ENCODE results near the gene UBE2Z.

The UBE2Z gene

GRCh38 chr17:48912476-48912875, 4.3 kb downstream of the UBE2Z start:
- no peaks in the 10 kb centered on the region for H3K27me3 ChIP-seq (replicated peaks in 2 of 5; ENCODE audit: control insufficient read depth in 4 of 5, insufficient read depth in 5 of 5, low read length in 4 of 5)
- H3K36me3 ChIP-seq (ENCODE audit: control insufficient read depth in 4 of 4, insufficient read depth in 4 of 4, low read length in 3 of 4) = peaks cover 3 to 63% (median 50%) of the 10 kb centered on the region in 4 experiments
- no peak for DNase-seq
- no peak overlapping the region for H3K27ac ChIP-seq (ENCODE audit: insufficient read depth in 1 of 2, low read depth in 1 of 2, low read length in 2 of 2, poor library complexity in 1 of 2, severe bottlenecking in 2 of 2)
- no peak overlapping the region for H3K4me3 ChIP-seq (ENCODE audit: control insufficient read depth in 1 of 7, extremely low read depth in 1 of 7, insufficient read depth in 4 of 7, low read depth in 2 of 7, low read length in 6 of 7)
- ChIA-PET POLR2A (no interaction called here), CTCF (no interaction called here)
- peaks cover 2 to 32% (median 27%) of the 10 kb centered on the region in 4 experiments for H3K4me1 ChIP-seq (ENCODE audit: control extremely low read depth in 1 of 4, control insufficient read depth in 4 of 4, insufficient read depth in 4 of 4, low read length in 3 of 4)
- no peaks in the 10 kb centered on the region for H3K9me3 ChIP-seq (ENCODE audit: control extremely low read depth in 1 of 5, control insufficient read depth in 4 of 5, insufficient read depth in 2 of 5, low read depth in 1 of 5, low read length in 4 of 5)
- 100% methylated on average over 2 of the region's 2 CpGs for WGBS (ENCODE audit: insufficient coverage)

DNA sequence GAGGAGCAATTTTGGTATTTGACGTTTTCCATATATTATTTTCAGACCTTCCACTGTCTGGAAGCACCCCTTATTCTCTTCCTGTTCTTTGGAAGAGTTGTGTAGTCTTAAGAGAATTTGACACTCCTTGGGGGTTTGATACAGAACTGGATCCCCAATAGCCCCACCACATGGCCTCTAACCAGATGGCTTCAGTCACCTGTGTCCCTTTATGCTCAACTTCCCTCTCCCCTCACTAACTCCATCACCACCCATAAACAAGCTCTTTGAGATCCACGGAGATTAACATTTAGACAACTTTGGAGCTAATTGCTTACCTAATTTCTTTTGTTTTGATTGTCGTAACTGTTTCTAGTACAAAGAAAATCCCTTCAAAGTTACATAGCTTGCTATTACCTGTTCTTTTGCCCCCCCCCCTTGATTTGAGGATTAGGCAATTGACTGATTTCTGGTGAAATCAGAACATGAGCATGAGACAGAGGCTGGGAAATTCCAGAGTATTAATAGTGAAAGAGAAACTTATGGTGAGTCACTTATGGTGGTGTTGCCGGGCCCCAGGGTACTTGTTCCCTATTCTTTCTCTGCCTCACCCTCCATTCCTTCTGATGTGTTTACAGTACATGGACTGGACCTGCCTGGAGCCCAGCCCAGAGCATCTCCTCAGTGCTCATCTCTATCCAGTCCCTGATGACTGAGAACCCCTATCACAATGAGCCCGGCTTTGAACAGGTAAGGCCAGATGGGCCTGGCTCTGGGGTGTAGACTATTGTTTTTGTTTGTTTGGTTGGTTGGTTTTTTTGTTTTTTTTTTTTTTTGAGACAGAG, 7.5 kb downstream of the UBE2Z start:
- ChIA-PET CTCF (interaction anchor here (0.7 to 1.4 kb wide), 2 partner anchors 8 to 13 kb away, joined by 3 to 6 read pairs; no protein-coding TSS in a partner anchor), POLR2A (interaction anchor here (0.8 to 0.9 kb wide), 2 partner anchors 14 to 17 kb away, joined by 3 read pairs; no protein-coding TSS in a partner anchor)
- peak; percentile 19 to 65 (median 60) for DNase-seq
- Histone ChIP-seq H3K4me1 (ENCODE audit: control extremely low read depth in 1 of 4, control insufficient read depth in 4 of 4, insufficient read depth in 4 of 4, low read length in 3 of 4) (peaks cover 0 to 10% (median 6%) of the 10 kb centered on the region in 4 experiments), H3K9me3 (ENCODE audit: control extremely low read depth in 1 of 5, control insufficient read depth in 4 of 5, insufficient read depth in 2 of 5, low read depth in 1 of 5, low read length in 4 of 5) (no peaks in the 10 kb centered on the region), H3K27me3 (replicated peaks in 2 of 5; ENCODE audit: control insufficient read depth in 4 of 5, insufficient read depth in 5 of 5, low read length in 4 of 5) (no peaks in the 10 kb centered on the region), H3K36me3 (ENCODE audit: control insufficient read depth in 4 of 4, insufficient read depth in 4 of 4, low read length in 3 of 4) (peaks cover 9 to 87% (median 64%) of the 10 kb centered on the region in 4 experiments), H3K4me3 (ENCODE audit: control insufficient read depth in 1 of 7, extremely low read depth in 1 of 7, insufficient read depth in 4 of 7, low read depth in 2 of 7, low read length in 6 of 7) (no peak overlapping the region), H3K27ac (ENCODE audit: insufficient read depth in 1 of 2, low read depth in 1 of 2, low read length in 2 of 2, poor library complexity in 1 of 2, severe bottlenecking in 2 of 2) (peak overlapping the region in 1 of 2 experiments; percentile 49)
- WGBS (ENCODE audit: insufficient coverage) = no CpG with 5 or more reads among the region's 5 CpGs

DNA sequence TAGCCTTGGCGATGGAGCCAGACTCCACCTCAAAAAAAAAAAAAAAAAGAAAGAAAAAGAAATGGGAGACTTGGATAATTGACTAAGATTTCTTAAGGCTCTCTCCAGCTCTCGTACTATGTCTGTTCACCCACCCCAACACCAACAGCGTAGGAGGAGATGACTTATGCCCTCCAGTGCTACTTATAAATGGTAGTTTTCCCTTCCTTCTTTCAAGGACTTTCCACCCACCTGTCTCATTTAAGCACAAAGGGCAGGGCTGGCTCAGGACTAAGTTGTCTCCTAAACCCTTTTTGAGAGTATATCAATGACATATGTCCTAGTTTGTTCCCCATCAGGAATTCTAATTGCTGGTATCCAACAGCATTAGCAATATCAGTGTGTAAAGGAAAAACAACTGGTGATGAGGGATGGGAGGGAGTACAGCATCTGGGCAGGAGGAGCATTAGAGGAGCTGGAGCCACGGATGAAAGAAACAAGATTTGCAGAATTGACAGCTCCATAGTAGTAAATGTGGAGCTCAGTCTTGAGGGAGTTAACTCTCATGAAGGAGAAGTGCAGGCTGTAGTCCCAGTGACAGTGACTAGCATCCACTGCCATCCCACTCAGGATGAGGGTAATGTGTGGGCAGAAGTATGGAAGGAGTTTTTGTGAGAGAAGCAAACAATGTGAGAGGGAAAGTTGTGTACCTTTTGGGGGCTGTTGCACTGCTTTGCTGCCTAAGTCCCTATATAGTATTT, 17.2 kb downstream of the UBE2Z start:
- no peak for DNase-seq
- WGBS (ENCODE audit: insufficient coverage) = 88% methylated on average over 1 of the region's 4 CpGs
- POLR2A ChIA-PET = no interaction called here
- CTCF ChIA-PET = no interaction called here
- Histone ChIP-seq H3K27ac (ENCODE audit: insufficient read depth in 1 of 2, low read depth in 1 of 2, low read length in 2 of 2, poor library complexity in 1 of 2, severe bottlenecking in 2 of 2) (no peak overlapping the region), H3K36me3 (ENCODE audit: control insufficient read depth in 4 of 4, insufficient read depth in 4 of 4, low read length in 3 of 4) (peaks cover 33 to 96% (median 81%) of the 10 kb centered on the region in 4 experiments), H3K4me1 (ENCODE audit: control extremely low read depth in 1 of 4, control insufficient read depth in 4 of 4, insufficient read depth in 4 of 4, low read length in 3 of 4) (no peaks in the 10 kb centered on the region), H3K27me3 (replicated peaks in 2 of 5; ENCODE audit: control insufficient read depth in 4 of 5, insufficient read depth in 5 of 5, low read length in 4 of 5) (no peaks in the 10 kb centered on the region), H3K9me3 (ENCODE audit: control extremely low read depth in 1 of 5, control insufficient read depth in 4 of 5, insufficient read depth in 2 of 5, low read depth in 1 of 5, low read length in 4 of 5) (no peaks in the 10 kb centered on the region), H3K4me3 (ENCODE audit: control insufficient read depth in 1 of 7, extremely low read depth in 1 of 7, insufficient read depth in 4 of 7, low read depth in 2 of 7, low read length in 6 of 7) (no peak overlapping the region)

DNA sequence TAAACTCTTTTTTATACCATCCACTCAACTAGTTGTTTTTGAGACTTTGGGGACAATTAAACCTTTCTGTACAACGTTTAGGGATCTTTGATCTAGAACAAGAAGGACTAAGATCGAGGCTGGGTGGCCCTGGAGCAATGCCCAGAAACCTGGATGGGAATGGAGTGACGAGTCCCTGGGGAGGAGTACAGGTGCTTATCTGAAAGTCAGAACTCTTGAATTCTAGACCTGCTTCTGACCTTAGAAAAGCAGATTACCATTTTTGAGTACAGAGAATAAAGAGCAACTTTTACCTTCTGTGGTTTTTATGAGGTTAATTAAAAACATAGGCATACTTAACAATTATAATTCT, 17.8 kb downstream of the UBE2Z start:
- WGBS (ENCODE audit: insufficient coverage) = 94% methylated on average over 2 of the region's 3 CpGs
- H3K9me3 ChIP-seq (ENCODE audit: control extremely low read depth in 1 of 5, control insufficient read depth in 4 of 5, insufficient read depth in 2 of 5, low read depth in 1 of 5, low read length in 4 of 5) = no peaks in the 10 kb centered on the region
- ChIA-PET POLR2A (no interaction called here), CTCF (no interaction called here)
- DNase-seq = no peak
- no peaks in the 10 kb centered on the region for H3K27me3 ChIP-seq (replicated peaks in 2 of 5; ENCODE audit: control insufficient read depth in 4 of 5, insufficient read depth in 5 of 5, low read length in 4 of 5)
- no peak overlapping the region for H3K4me3 ChIP-seq (ENCODE audit: control insufficient read depth in 1 of 7, extremely low read depth in 1 of 7, insufficient read depth in 4 of 7, low read depth in 2 of 7, low read length in 6 of 7)
- no peaks in the 10 kb centered on the region for H3K4me1 ChIP-seq (ENCODE audit: control extremely low read depth in 1 of 4, control insufficient read depth in 4 of 4, insufficient read depth in 4 of 4, low read length in 3 of 4)
- peaks cover 33 to 96% (median 82%) of the 10 kb centered on the region in 4 experiments for H3K36me3 ChIP-seq (ENCODE audit: control insufficient read depth in 4 of 4, insufficient read depth in 4 of 4, low read length in 3 of 4)
- no peak overlapping the region for H3K27ac ChIP-seq (ENCODE audit: insufficient read depth in 1 of 2, low read depth in 1 of 2, low read length in 2 of 2, poor library complexity in 1 of 2, severe bottlenecking in 2 of 2)

GRCh38 chr17:48927978-48928745, 20.0 kb downstream of the UBE2Z start:
- WGBS (ENCODE audit: insufficient coverage) = 73% methylated on average over 6 of the region's 6 CpGs
- no peak for DNase-seq
- no peak overlapping the region for H3K4me3 ChIP-seq (ENCODE audit: control insufficient read depth in 1 of 7, extremely low read depth in 1 of 7, insufficient read depth in 4 of 7, low read depth in 2 of 7, low read length in 6 of 7)
- no peaks in the 10 kb centered on the region for H3K27me3 ChIP-seq (replicated peaks in 2 of 5; ENCODE audit: control insufficient read depth in 4 of 5, insufficient read depth in 5 of 5, low read length in 4 of 5)
- ChIA-PET CTCF (interaction anchor here (0.7 to 0.8 kb wide), 2 partner anchors 13 to 19 kb away, joined by 3 read pairs; no protein-coding TSS in a partner anchor), POLR2A (no interaction called here)
- H3K27ac ChIP-seq (ENCODE audit: insufficient read depth in 1 of 2, low read depth in 1 of 2, low read length in 2 of 2, poor library complexity in 1 of 2, severe bottlenecking in 2 of 2) = no peak overlapping the region
- no peaks in the 10 kb centered on the region for H3K4me1 ChIP-seq (ENCODE audit: control extremely low read depth in 1 of 4, control insufficient read depth in 4 of 4, insufficient read depth in 4 of 4, low read length in 3 of 4)
- peaks cover 26 to 98% (median 81%) of the 10 kb centered on the region in 4 experiments for H3K36me3 ChIP-seq (ENCODE audit: control insufficient read depth in 4 of 4, insufficient read depth in 4 of 4, low read length in 3 of 4)
- no peaks in the 10 kb centered on the region for H3K9me3 ChIP-seq (ENCODE audit: control extremely low read depth in 1 of 5, control insufficient read depth in 4 of 5, insufficient read depth in 2 of 5, low read depth in 1 of 5, low read length in 4 of 5)

GRCh38 chr17:48928876-48929811, 20.9 kb downstream of the UBE2Z start:
- peaks cover 27 to 98% (median 81%) of the 10 kb centered on the region in 4 experiments for H3K36me3 ChIP-seq (ENCODE audit: control insufficient read depth in 4 of 4, insufficient read depth in 4 of 4, low read length in 3 of 4)
- ChIA-PET POLR2A (no interaction called here), CTCF (interaction anchor here (1.4 kb wide), 1 partner anchor 24 kb away, joined by 3 read pairs; no protein-coding TSS in a partner anchor)
- H3K27me3 ChIP-seq (replicated peaks in 2 of 5; ENCODE audit: control insufficient read depth in 4 of 5, insufficient read depth in 5 of 5, low read length in 4 of 5) = no peaks in the 10 kb centered on the region
- no peaks in the 10 kb centered on the region for H3K9me3 ChIP-seq (ENCODE audit: control extremely low read depth in 1 of 5, control insufficient read depth in 4 of 5, insufficient read depth in 2 of 5, low read depth in 1 of 5, low read length in 4 of 5)
- WGBS (ENCODE audit: insufficient coverage) = 93% methylated on average over 4 of the region's 6 CpGs
- DNase-seq = peak in 1 of 3 donors; percentile 16
- no peak overlapping the region for H3K27ac ChIP-seq (ENCODE audit: insufficient read depth in 1 of 2, low read depth in 1 of 2, low read length in 2 of 2, poor library complexity in 1 of 2, severe bottlenecking in 2 of 2)
- H3K4me1 ChIP-seq (ENCODE audit: control extremely low read depth in 1 of 4, control insufficient read depth in 4 of 4, insufficient read depth in 4 of 4, low read length in 3 of 4) = no peaks in the 10 kb centered on the region
- H3K4me3 ChIP-seq (ENCODE audit: control insufficient read depth in 1 of 7, extremely low read depth in 1 of 7, insufficient read depth in 4 of 7, low read depth in 2 of 7, low read length in 6 of 7) = no peak overlapping the region

Data from common myeloid progenitor, CD34-positive (primary cell).